ENCODE data around the gene MICOS13.
"Not testable (repeated sequence)": the region's sequence is repeated elsewhere in the genome, so short reads cannot be mapped to it uniquely, and the experiment has no call there.

Gene MICOS13

GRCh38 chr19:5680437-5681368, at the start of gene MICOS13, which contains the start of gene HSD11B1L:
MICOS13 (minus strand) TSS chr19:5680516; CDS start chr19:5680486, 30 bp downstream.
HSD11B1L (plus strand) TSS chr19:5681027; CDS start chr19:5684833, 3,806 bp downstream.
- DNase-seq, result peak; percentile 98

DNA sequence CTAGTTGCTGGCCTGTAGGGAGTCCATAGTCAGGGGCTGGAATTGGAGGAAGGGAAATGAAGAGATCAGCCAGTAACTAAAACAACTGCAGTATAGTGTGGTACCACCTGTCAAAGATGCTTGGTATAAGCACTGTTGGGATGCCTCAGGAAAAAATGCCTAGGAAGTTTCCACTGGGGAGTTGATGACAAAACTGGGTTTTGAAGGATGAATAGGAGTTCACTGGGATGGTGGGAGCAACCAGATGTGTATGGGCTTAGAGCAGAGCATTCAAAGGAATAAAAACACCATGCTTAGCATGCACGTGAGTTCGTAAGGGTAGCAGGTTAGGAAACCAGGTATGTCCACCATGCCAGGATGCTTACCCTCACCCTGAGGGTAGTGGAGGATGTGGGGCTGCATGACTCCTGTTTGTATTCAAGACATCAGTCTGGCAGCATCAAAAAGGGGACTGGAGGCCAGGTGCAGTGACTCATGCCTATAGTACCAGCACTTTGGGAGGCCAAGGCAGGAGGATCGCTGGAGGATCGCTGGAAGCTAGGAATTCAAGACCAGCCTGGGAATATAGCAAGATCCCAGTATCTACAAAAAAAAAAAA, 47.2 kb upstream of the MICOS13 start:
- no peak for DNase-seq

- peak; percentile 98 for DNase-seq
Measured at GRCh38 chr19:5719961-5720790, 39.9 kb upstream of the MICOS13 start, which contains the start of the genes CATSPERD and LONP1. CATSPERD (plus strand) TSS chr19:5720637; CDS start chr19:5720738, 101 bp downstream. LONP1 (minus strand) TSS chr19:5720146; CDS start chr19:5720132, 14 bp downstream.

- no peak for DNase-seq
Measured at GRCh38 chr19:5719274-5719960, 39.1 kb upstream of the MICOS13 start.

- peak; percentile 67 for DNase-seq
Measured at GRCh38 chr19:5718579-5719273, 38.4 kb upstream of the MICOS13 start.

- peak; percentile 71 for DNase-seq
Measured at GRCh38 chr19:5718037-5718578, 37.8 kb upstream of the MICOS13 start.

DNA sequence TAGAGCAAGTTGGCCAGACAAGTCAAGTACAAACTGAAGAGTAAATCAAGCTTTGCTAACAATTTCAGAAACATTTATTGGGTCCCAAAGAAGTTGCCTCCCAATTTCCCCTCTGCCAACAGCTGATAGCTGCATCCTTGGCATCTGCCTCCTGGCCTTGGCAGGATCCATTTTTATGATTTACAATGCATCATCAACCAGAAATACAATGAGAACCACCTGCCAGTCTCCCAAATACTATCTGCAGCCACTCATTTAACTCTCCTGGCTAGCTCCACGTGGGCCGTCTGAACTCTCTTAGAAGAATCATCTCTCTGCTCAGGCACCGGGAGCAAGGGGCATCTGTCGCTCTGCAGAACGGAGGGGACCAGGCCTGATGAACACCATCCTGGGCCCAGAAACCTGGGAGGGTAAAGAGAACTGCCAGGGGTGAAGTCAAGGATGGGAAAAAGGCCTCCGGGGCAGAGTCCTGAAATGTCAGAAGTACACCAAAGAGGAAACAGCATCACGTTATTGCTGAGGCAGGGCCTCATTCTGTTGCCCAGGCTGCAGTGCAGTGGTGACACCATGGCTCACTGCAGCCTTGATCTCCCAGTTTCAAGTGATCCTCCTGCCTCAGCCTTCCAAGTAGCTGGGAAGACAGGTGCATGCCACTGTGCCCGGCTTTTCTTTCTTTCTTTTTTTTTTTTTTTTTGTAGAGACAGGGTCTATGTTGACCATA, 37.1 kb upstream of the MICOS13 start:
- no peak for DNase-seq

DNA sequence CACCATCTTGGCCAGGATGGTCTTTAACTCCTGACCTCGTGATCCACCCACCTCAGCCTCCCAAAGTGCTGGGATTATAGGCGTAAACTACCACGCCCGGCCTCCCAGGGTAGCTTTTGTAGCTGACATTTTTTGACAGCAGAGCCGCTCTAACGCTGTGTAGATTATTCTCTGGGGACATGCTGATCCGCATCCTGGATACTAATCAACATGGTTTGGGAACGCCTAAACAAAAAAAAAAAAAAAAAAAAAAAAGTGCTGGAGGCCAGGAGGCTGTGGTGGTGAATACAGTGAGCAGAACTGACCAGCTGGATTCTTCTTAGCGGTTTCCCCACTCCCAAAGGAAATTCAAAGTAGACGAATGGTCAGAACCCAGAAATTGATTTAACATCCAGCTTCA, 34.5 kb upstream of the MICOS13 start:
- DNase-seq, result no peak

DNA sequence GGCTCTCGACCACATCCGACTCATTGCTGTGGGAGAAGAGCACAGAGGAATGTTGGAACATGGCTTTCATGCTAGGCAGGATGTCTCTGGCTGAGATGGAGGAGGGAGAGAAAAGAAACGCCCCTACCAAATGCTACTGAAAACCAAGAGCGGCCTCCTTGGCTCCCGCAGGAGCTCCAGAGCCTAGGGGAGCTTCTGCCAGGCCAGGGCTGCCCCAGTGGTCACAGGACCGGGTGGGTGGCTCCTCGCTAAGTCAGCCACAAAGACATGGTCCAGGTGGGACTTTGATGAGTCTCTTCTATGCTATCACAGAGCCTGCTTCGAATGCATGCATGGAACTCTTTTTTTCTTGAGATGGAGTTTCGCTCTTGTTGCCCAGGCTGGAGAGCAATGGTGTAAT, 32.9 kb upstream of the MICOS13 start:
- DNase-seq, result no peak

GRCh38 chr19:5711713-5712161, 31.4 kb upstream of the MICOS13 start:
- no peak for DNase-seq

GRCh38 chr19:5711025-5711424, 30.7 kb upstream of the MICOS13 start:
- DNase-seq, result no peak

DNA sequence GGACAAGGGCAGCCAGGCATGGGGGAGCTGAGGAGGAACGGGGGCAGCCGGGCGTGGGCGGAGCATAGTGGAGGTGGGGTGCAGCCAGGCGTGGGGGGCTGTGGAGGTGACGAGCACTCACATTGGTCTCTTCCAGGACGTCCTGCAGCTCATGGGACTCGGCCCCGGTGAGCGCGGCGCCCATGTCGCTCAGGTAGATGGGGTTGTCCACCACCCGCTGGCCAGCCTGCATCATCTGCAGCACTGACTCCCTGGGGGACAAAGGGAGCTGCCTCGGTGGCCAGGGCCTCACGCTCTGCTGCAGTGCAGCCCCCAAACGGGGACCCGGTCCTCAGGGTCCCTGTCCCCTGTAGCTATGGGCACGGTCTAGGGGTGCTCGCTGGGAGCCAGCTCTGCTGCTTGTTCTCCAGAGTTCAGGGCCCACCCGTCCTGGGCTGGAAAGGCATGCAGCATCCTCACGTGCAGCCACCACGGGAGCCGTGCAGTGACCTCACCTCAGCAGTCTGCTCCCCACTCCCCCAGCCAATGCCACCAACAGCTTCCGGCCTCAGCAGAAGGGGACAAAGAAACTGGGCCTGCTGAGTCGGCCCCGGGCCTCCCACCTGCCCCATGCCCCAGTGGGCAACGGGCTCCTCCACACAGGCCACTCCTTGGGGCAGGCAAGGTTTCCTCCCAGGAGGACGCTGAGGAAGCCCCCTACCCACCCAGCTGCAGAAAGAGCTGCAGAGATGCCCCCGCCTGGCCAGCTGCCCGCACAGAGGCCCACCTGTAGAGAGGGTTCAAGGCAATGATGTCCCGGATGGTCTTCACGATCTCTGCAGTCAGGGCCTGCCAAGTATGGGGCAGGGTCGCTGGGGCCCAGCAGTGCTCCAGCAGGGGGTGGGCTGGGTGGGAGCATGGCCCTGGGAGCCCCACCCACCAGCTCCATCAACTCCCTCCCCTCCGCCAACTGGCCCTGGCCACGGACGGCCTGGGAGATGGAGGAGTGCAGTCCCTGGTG, 27.6 kb upstream of the MICOS13 start:
- DNase-seq, result no peak

DNA sequence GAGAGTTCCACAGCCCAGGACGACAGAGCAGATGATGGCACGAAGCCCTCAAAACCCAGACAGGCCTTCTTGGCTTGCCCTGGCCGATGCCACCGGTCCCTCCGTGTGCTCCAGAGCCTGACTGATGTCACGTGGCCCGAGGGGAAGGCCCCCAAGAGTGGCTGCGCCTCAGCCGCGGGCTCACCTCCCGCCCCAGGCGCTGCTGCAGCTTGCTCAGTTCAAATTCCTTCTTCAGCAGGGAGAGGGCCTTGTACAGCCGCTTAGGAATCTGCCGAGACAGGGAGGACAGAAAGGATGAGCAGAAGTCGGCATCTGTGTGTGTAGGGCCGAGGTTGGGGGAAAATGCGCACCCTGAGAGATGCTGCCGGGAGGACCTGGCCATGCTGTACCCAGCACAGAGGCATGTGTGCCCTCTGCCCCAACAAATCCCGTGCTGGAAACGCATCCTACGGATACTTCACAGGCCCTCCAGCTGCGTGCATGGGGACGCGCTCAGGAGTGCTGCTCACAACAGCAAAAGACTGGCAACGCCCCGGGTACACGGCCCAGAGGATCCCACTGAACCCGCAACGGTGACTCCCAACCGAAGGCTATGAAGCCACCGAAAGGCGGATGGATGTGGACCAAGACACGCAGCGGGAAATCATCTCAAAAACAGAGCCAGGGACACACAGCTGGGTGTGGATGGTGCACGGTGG, 26.7 kb upstream of the MICOS13 start:
- no peak for DNase-seq

DNA sequence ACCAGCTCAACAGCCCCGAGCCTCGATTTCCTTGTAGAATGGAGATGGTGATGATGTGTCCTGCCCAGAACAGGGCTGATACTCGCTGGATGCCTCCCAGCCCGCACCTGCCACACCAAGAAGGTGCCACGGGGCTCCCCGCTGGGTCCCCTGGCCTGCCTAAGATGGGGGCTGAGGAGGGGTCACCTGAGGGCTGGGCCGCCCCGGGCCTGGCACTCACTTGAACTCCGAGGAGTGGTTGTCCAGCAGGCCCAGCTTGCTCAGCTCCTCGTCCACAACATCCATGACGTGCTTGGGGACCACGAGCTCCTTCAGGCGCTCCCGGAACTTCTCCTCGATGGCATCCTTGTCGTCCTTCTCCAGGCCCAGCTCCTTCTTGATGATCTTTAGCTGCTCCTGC, 25.2 kb upstream of the MICOS13 start:
- no peak for DNase-seq

- DNase-seq, result no peak
Measured at GRCh38 chr19:5703819-5704818, 23.8 kb upstream of the MICOS13 start.

- DNase-seq, result not testable (repeated sequence)
Measured at GRCh38 chr19:5702053-5702410, 21.7 kb upstream of the MICOS13 start.

- no peak for DNase-seq
Measured at GRCh38 chr19:5700455-5701092, 20.3 kb upstream of the MICOS13 start.

Data from stimulated activated naive CD4-positive, alpha-beta T cell treated with Interleukin-2 at 50 U/mL for 16 hours (primary cell).